Smooth muscle cell (in vitro differentiated cells): ENCODE results near the gene CACTIN. TPM values are rescaled to one million over a fixed set of nuclear protein-coding genes. Genes with fewer than 3 reads are reported as not detected.

Experiments
- DNase-seq: peaks from one replicate; lab custom pipeline; 2025; ENCODE audit not compliant: unreplicated experiment; lab: John Stamatoyannopoulos, UW
- H2AFZ ChIP-seq: fragments of 200-600 bp; sonication (generic); 2 replicates; pipeline ENCODE4 v1.6.0; 2016; ENCODE audit warnings: antibody characterized with exemption, low read depth, mild to moderate bottlenecking
- H3F3A ChIP-seq: fragments of 200-600 bp; sonication (generic); 2 replicates; pipeline ENCODE4 v1.6.0; 2017; ENCODE audit warnings: antibody characterized with exemption, low read depth
- H3K27ac ChIP-seq: fragments of 200-600 bp; sonication (generic); 2 replicates; pipeline ENCODE4 v1.5.1; 2016; ENCODE audit warnings: low read depth, mild to moderate bottlenecking
- H3K27me3 ChIP-seq: fragments of 200-600 bp; sonication (generic); 2 replicates; pipeline ENCODE4 v1.6.1; 2016; ENCODE audit warnings: low read depth, mild to moderate bottlenecking
- H3K36me3 ChIP-seq: fragments of 200-600 bp; sonication (generic); 2 replicates; pipeline ENCODE4 v1.5.1; 2016; ENCODE audit warnings: low read depth
- H3K4me1 ChIP-seq: fragments of 200-600 bp; sonication (generic); 2 replicates; pipeline ENCODE4 v1.5.1; 2016; ENCODE audit warnings: low read depth
- H3K4me2 ChIP-seq: fragments of 200-600 bp; sonication (generic); 2 replicates; pipeline ENCODE4 v1.6.0; 2016; ENCODE audit warnings: mild to moderate bottlenecking
- H3K4me3 ChIP-seq: fragments of 200-600 bp; sonication (generic); 2 replicates; pipeline ENCODE4 v1.5.1; 2016; ENCODE audit warnings: mild to moderate bottlenecking
- H3K79me2 ChIP-seq: fragments of 200-600 bp; sonication (generic); 2 replicates; pipeline ENCODE4 v1.6.0; 2016; ENCODE audit warnings: low read depth, mild to moderate bottlenecking
- H3K9ac ChIP-seq: fragments of 200-600 bp; sonication (generic); 2 replicates; pipeline ENCODE4 v1.6.0; 2016; ENCODE audit warnings: low read depth
- H3K9me3 ChIP-seq: fragments of 200-600 bp; sonication (generic); replicated peaks from 2 replicates; pipeline ENCODE4 v1.5.1; 2016; ENCODE audit warnings: low read depth
- H4K20me1 ChIP-seq: fragments of 200-600 bp; sonication (generic); 2 replicates; pipeline ENCODE4 v1.6.0; 2016; ENCODE audit warnings: low read depth
- CTCF ChIP-seq: fragments of 200-600 bp; sonication (generic); IDR thresholded peaks from 2 replicates; pipeline ENCODE4 v1.5.1; 2017; ENCODE audit warnings: borderline replicate concordance, mild to moderate bottlenecking, antibody characterized with exemption; ENCODE audit not compliant: insufficient read depth, poor library complexity, severe bottlenecking
- WGBS: methylation state at CpG from one replicate; pipeline ENCODE4 v1.1.7; 2016; ENCODE audit warnings: low lambda C conversion rate; 5-methylcytosine and 5-hydroxymethylcytosine counted together
- polyA plus RNA-seq: library from polyadenylated mRNA; unstranded; fragments of >200 nt; fragmentation: Nextera tagmentation; extraction: Ambion mirVana; gene quantifications from 2 replicates; pipeline ENCODE4 v1.2.1, GENCODE V29; 2016
- total RNA-seq: library from RNA; depleted of rRNA; stranded (reverse); fragments of >200 nt; gene quantifications from 2 replicates; pipeline ENCODE4 v1.2.3, GENCODE V29; 2014

CACTIN gene
- total and polyA plus RNA-seq, 2 experiments from 2014 or later, result 16.7 to 22.5 TPM

- H3K4me1 ChIP-seq, result peaks cover 15% of the 10 kb centered on the region
- no peaks in the 10 kb centered on the region for H3K27me3 ChIP-seq
- H3K9ac ChIP-seq, result no peak overlapping the region
- H2AFZ ChIP-seq, result no peak overlapping the region
- DNase-seq, result no peak
- H3K27ac ChIP-seq, result no peak overlapping the region
- no peaks in the 10 kb centered on the region for H3K36me3 ChIP-seq
- 93% methylated on average over 8 of the region's 13 CpGs for WGBS
- no peak for TF ChIP-seq CTCF
- no peak overlapping the region for H3K4me2 ChIP-seq
- H4K20me1 ChIP-seq, result peaks cover 42% of the 10 kb centered on the region
- peaks cover 36% of the 10 kb centered on the region for H3K79me2 ChIP-seq
- no peaks in the 10 kb centered on the region for H3F3A ChIP-seq
- H3K4me3 ChIP-seq, result no peak overlapping the region
- no peaks in the 10 kb centered on the region for H3K9me3 ChIP-seq
Observed at GRCh38 chr19:3672993-3673392, 46.4 kb upstream of the CACTIN start.

DNA sequence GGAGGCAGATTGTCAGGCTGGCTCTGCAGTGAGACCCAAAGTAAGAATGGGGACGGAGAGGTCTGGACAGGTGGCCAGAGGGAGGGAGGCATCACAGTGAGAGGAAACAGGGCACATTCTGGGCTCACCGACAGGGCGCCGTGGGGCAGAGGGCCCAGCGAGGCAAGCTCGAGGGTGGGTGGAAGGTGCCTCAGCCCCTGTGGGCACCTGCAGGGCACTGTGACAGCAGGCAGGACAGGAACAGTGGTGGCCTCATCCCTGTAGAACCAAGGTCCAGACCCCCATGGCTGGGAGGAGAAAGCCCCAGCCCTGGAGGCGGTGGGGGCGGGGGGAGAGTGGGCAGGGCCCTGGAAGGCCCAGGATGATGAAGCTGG, 46.0 kb upstream of the CACTIN start:
- H3K4me1 ChIP-seq, result peaks cover 15% of the 10 kb centered on the region
- no peaks in the 10 kb centered on the region for H3K9me3 ChIP-seq
- peak overlapping the region; percentile 96 for H3K27ac ChIP-seq
- no peaks in the 10 kb centered on the region for H3F3A ChIP-seq
- TF ChIP-seq CTCF, result no peak
- no peak overlapping the region for H3K4me3 ChIP-seq
- no peak overlapping the region for H2AFZ ChIP-seq
- no peak for DNase-seq
- H3K9ac ChIP-seq, result no peak overlapping the region
- no peaks in the 10 kb centered on the region for H3K27me3 ChIP-seq
- H3K4me2 ChIP-seq, result no peak overlapping the region
- WGBS, result 96% methylated on average over 8 of the region's 8 CpGs
- H4K20me1 ChIP-seq, result peaks cover 46% of the 10 kb centered on the region
- H3K79me2 ChIP-seq, result peaks cover 36% of the 10 kb centered on the region
- H3K36me3 ChIP-seq, result no peaks in the 10 kb centered on the region

DNA sequence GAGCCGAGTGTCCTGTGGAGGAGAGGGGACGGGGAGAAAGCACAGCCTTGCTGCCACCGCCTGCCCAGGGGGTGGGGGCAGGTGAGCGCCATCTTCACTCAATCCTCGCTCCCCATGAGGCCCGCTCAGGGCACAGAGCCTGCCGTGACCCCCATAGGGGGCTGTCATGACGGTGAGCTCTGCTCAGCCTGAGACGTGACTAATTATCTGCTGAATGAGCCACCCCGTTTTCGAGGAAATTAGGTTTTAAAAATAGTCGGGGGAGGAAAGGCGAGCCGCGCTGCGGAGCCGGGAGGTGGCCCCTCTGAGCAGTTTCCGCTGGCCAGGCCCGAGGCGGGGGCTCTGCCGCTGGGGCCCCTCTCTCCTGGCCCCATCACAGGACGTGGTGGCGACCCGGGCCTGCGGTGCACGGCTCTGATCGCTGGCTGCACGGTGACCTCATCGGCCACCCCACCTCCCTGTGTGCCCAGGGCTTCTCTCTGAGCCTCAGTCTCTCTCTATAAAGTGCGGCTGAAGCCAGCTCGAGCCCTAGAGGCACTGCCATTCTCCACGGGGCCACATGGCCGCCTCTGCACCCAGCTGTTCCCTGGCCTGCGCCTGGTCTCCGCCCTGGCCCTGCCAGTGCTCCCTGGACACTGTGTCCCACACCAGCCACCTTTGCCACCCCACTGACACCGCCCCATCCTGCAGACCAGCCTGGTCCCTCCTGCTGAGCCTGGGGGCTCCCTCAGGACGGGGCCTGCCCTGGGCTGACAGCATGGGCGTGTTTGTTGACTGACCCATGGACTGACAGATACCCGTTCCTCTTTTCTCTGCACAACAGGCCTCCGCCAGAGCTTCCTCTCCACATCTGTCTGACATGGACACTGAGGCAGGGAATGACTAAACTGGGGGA, 45.3 kb upstream of the CACTIN start:
- Histone ChIP-seq H3K27ac (peak overlapping the region; percentile 96), H3K79me2 (peaks cover 31% of the 10 kb centered on the region), H3K4me2 (peak overlapping the region; percentile 82), H3K4me1 (peaks cover 15% of the 10 kb centered on the region), H3F3A (no peaks in the 10 kb centered on the region), H4K20me1 (peaks cover 49% of the 10 kb centered on the region), H2AFZ (no peak overlapping the region), H3K4me3 (no peak overlapping the region), H3K27me3 (no peaks in the 10 kb centered on the region), H3K9me3 (no peaks in the 10 kb centered on the region), H3K9ac (peak overlapping the region; percentile 84), H3K36me3 (no peaks in the 10 kb centered on the region)
- no peak for TF ChIP-seq CTCF
- no peak for DNase-seq
- 63% methylated on average over 39 of the region's 40 CpGs for WGBS
